HuH-7.5 (cell line): ENCODE data around the gene ASB6.
"Not testable (repeated sequence)": the region's sequence is repeated elsewhere in the genome, so short reads cannot be mapped to it uniquely, and the experiment has no call there.

ENCODE experiments used
- DNase-seq: peaks from one replicate; pipeline ENCODE4 v3.0.0; 2011; ENCODE audit warnings: low spot score

The ASB6 gene

GRCh38 chr9:129666575-129666974 lies 24.6 kb upstream of the ASB6 start:
- DNase-seq, result no peak

- DNase-seq, result no peak
Measured at GRCh38 chr9:129665814-129666520, 24.0 kb upstream of the ASB6 start.

GRCh38 chr9:129665389-129665775 lies 23.4 kb upstream of the ASB6 start, which contains the start of gene PRRX2:
Gene PRRX2, plus strand, starts transcription at chr9:129665647. Its CDS starts 221 bp downstream, at chr9:129665868.
- DNase-seq, result peak; percentile 56

GRCh38 chr9:129664746-129665388 lies 22.9 kb upstream of the ASB6 start:
- DNase-seq, result no peak

GRCh38 chr9:129662239-129662638 lies 20.3 kb upstream of the ASB6 start:
- not testable (repeated sequence) for DNase-seq

- no peak for DNase-seq
Measured at GRCh38 chr9:129661029-129661428, 19.1 kb upstream of the ASB6 start.

GRCh38 chr9:129656795-129657390 lies 14.9 kb upstream of the ASB6 start:
- DNase-seq, result no peak

- DNase-seq, result no peak
Measured at GRCh38 chr9:129655696-129656095, 13.7 kb upstream of the ASB6 start.

GRCh38 chr9:129655154-129655553 lies 13.2 kb upstream of the ASB6 start:
- DNase-seq, result no peak

- DNase-seq, result no peak
Measured at GRCh38 chr9:129654554-129655040, 12.6 kb upstream of the ASB6 start.

GRCh38 chr9:129653823-129654553 lies 12.0 kb upstream of the ASB6 start:
- DNase-seq, result no peak

GRCh38 chr9:129650680-129651235 lies 8.8 kb upstream of the ASB6 start:
- no peak for DNase-seq

GRCh38 chr9:129649726-129650679 lies 8.1 kb upstream of the ASB6 start:
- DNase-seq, result no peak

- no peak for DNase-seq
Measured at GRCh38 chr9:129648764-129649115, 6.8 kb upstream of the ASB6 start.

GRCh38 chr9:129648092-129648763 lies 6.3 kb upstream of the ASB6 start:
- no peak for DNase-seq

- DNase-seq, result no peak
Measured at GRCh38 chr9:129647635-129648034, 5.7 kb upstream of the ASB6 start.

- no peak for DNase-seq
Measured at GRCh38 chr9:129646654-129647053, 4.7 kb upstream of the ASB6 start.

GRCh38 chr9:129646252-129646651 lies 4.3 kb upstream of the ASB6 start:
- no peak for DNase-seq

- no peak for DNase-seq
Measured at GRCh38 chr9:129644902-129645301, 3.0 kb upstream of the ASB6 start.

- no peak for DNase-seq
Measured at GRCh38 chr9:129644365-129644764, 2.4 kb upstream of the ASB6 start.

- no peak for DNase-seq
Measured at GRCh38 chr9:129643706-129644105, 1.8 kb upstream of the ASB6 start.
